HepG2 (cell line): ENCODE results near the gene DNAJB11. TPM values are rescaled to one million over a fixed set of nuclear protein-coding genes. Genes with fewer than 3 reads are reported as not detected.
A peak's percentile ranks its signal among the peaks of the same experiment; 100 is the strongest.

Experiments
- FOXK1 ChIP-seq: sonication (generic); formaldehyde crosslinking; IDR thresholded peaks from 2 replicates; pipeline ENCODE4 v1.4.0; 2020; ENCODE audit warnings: low read depth, missing genetic modification reagents, borderline replicate concordance
- FOXM1 ChIP-seq: sonication (generic); formaldehyde crosslinking; IDR thresholded peaks from 2 replicates; pipeline ENCODE4 v1.5.0; 2020; ENCODE audit warnings: missing genetic modification reagents
- HNF4G ChIP-seq, 2 experiments: sonication (generic) in 1 of 2; formaldehyde crosslinking in 1 of 2; IDR thresholded peaks; 2 replicates each; pipeline versions ENCODE4 v1.4.0 to v1.6.1; 2011 to 2020; ENCODE audit warnings: borderline replicate concordance in 2 of 2, low read depth in 2 of 2, mild to moderate bottlenecking in 2 of 2, low read length in 1 of 2, missing genetic modification reagents in 1 of 2, moderate library complexity in 1 of 2
- HNRNPK ChIP-seq: fragments of 200-400 bp; formaldehyde crosslinking; IDR thresholded peaks from 2 replicates; pipeline ENCODE4 v1.6.1; 2018; ENCODE audit warnings: low read length, low read depth, moderate library complexity, mild to moderate bottlenecking; ENCODE audit not compliant: poor library complexity, severe bottlenecking
- ZNF451 ChIP-seq: sonication (generic); formaldehyde crosslinking; IDR thresholded peaks from 2 replicates; pipeline ENCODE4 v1.5.0; 2020; ENCODE audit warnings: mild to moderate bottlenecking, missing genetic modification reagents
- ZNF484 ChIP-seq: sonication (generic); formaldehyde crosslinking; IDR thresholded peaks from 2 replicates; pipeline ENCODE4 v1.5.1; 2020; ENCODE audit warnings: mild to moderate bottlenecking, low read depth, missing genetic modification reagents, borderline replicate concordance
- ZNF572 ChIP-seq: sonication (generic); formaldehyde crosslinking; IDR thresholded peaks from 2 replicates; pipeline ENCODE4 v1.5.1; 2020; ENCODE audit warnings: mild to moderate bottlenecking, missing genetic modification reagents
- ZNF703 ChIP-seq: sonication (generic); formaldehyde crosslinking; IDR thresholded peaks from 2 replicates; pipeline ENCODE4 v1.5.1; 2020; ENCODE audit warnings: missing genetic modification reagents, mild to moderate bottlenecking, moderate library complexity, borderline replicate concordance
- ZNF816 ChIP-seq: sonication (generic); formaldehyde crosslinking; IDR thresholded peaks from 2 replicates; pipeline ENCODE4 v1.8.0; 2022; ENCODE audit warnings: missing genetic modification reagents, mild to moderate bottlenecking, borderline replicate concordance
- polyA plus RNA-seq, 8 experiments: library from polyadenylated mRNA; depleted of rRNA in 3 of 8; stranded (reverse) in 7 of 8; unstranded in 1 of 8; fragments of >200 nt; fragmentation: Illumina TruSeq in 4 of 8; extraction: Trizol in 4 of 8; gene quantifications; 2 replicates each; pipeline versions ENCODE4 v1.2.1 to v1.2.3, GENCODE V29; 2011 to 2016; ENCODE audit warnings: low read depth in 4 of 8, missing spikeins in 1 of 8, mixed read lengths in 1 of 8; ENCODE audit not compliant: insufficient read depth in 1 of 8
- total RNA-seq, 5 experiments: library from RNA; depleted of rRNA; stranded (reverse); fragments of >200 nt; fragmentation: Illumina TruSeq; extraction: Trizol; gene quantifications; 2 replicates each; pipeline ENCODE4 v1.2.3, GENCODE V29; 2016; ENCODE audit warnings: low read depth in 1 of 5
- TF ChIP-seq, protein P1 (sequence below): sonication (generic); formaldehyde crosslinking; IDR thresholded peaks from 2 replicates; pipeline ENCODE4 v1.4.0; 2020; ENCODE audit warnings: missing genetic modification reagents, borderline replicate concordance
- TF ChIP-seq, protein P2 (sequence below): sonication (generic); formaldehyde crosslinking; conservative IDR thresholded peaks from 2 replicates; pipeline ENCODE4 v1.8.0; 2022; ENCODE audit warnings: mild to moderate bottlenecking, moderate library complexity, missing genetic modification reagents
- TF ChIP-seq, protein P3 (sequence below): sonication (generic); formaldehyde crosslinking; conservative IDR thresholded peaks from 2 replicates; pipeline ENCODE4 v1.8.0; 2022; ENCODE audit warnings: missing genetic modification reagents
- TF ChIP-seq, protein P4 (sequence below): IDR thresholded peaks from 2 replicates; pipeline ENCODE4 v1.6.1; 2016
- TF ChIP-seq, protein P5 (sequence below): sonication (generic); formaldehyde crosslinking; IDR thresholded peaks from 2 replicates; pipeline ENCODE4 v1.8.1; 2023; ENCODE audit warnings: missing genetic modification reagents, inconsistent platforms, borderline replicate concordance
- TF ChIP-seq, protein P6 (sequence below): sonication (generic); formaldehyde crosslinking; IDR thresholded peaks from 2 replicates; pipeline ENCODE4 v1.8.1; 2022; ENCODE audit warnings: mild to moderate bottlenecking, missing genetic modification reagents

DNAJB11 gene
- total and polyA plus RNA-seq, 2 of the 13 experiments (the other 11 are each of a cell fraction or from before 2014, with no cell fraction given): 41.0 to 132 TPM

DNA sequence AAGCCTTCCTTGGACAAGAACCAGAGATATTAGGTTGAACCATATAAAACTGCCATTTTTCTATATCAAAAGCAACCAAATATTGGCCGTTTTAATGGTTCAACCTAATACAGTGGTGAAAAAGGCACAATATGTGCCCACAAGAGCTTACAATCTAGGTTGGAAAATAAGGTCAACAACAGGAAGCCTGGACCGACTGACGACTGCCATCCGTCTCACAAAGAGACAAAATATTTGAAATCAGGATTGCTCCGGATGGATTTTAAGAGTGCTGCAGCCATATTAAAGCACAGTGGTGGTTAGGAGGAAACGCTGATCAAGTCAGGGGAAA lies 43.7 kb downstream of the DNAJB11 start (continued):
- TF ChIP-seq, protein P1, sequence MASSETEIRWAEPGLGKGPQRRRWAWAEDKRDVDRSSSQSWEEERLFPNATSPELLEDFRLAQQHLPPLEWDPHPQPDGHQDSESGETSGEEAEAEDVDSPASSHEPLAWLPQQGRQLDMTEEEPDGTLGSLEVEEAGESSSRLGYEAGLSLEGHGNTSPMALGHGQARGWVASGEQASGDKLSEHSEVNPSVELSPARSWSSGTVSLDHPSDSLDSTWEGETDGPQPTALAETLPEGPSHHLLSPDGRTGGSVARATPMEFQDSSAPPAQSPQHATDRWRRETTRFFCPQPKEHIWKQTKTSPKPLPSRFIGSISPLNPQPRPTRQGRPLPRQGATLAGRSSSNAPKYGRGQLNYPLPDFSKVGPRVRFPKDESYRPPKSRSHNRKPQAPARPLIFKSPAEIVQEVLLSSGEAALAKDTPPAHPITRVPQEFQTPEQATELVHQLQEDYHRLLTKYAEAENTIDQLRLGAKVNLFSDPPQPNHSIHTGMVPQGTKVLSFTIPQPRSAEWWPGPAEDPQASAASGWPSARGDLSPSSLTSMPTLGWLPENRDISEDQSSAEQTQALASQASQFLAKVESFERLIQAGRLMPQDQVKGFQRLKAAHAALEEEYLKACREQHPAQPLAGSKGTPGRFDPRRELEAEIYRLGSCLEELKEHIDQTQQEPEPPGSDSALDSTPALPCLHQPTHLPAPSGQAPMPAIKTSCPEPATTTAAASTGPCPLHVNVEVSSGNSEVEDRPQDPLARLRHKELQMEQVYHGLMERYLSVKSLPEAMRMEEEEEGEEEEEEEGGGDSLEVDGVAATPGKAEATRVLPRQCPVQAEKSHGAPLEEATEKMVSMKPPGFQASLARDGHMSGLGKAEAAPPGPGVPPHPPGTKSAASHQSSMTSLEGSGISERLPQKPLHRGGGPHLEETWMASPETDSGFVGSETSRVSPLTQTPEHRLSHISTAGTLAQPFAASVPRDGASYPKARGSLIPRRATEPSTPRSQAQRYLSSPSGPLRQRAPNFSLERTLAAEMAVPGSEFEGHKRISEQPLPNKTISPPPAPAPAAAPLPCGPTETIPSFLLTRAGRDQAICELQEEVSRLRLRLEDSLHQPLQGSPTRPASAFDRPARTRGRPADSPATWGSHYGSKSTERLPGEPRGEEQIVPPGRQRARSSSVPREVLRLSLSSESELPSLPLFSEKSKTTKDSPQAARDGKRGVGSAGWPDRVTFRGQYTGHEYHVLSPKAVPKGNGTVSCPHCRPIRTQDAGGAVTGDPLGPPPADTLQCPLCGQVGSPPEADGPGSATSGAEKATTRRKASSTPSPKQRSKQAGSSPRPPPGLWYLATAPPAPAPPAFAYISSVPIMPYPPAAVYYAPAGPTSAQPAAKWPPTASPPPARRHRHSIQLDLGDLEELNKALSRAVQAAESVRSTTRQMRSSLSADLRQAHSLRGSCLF (CRISPR knock-in tag): 0 out of 2 replicates have a peak, but pooled peaks have one; percentile 40
- TF ChIP-seq, protein P2, sequence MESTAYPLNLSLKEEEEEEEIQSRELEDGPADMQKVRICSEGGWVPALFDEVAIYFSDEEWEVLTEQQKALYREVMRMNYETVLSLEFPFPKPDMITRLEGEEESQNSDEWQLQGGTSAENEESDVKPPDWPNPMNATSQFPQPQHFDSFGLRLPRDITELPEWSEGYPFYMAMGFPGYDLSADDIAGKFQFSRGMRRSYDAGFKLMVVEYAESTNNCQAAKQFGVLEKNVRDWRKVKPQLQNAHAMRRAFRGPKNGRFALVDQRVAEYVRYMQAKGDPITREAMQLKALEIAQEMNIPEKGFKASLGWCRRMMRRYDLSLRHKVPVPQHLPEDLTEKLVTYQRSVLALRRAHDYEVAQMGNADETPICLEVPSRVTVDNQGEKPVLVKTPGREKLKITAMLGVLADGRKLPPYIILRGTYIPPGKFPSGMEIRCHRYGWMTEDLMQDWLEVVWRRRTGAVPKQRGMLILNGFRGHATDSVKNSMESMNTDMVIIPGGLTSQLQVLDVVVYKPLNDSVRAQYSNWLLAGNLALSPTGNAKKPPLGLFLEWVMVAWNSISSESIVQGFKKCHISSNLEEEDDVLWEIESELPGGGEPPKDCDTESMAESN (CRISPR knock-in tag): no peak
- TF ChIP-seq ZNF572 (CRISPR knock-in tag) (no peak), FOXM1 (CRISPR knock-in tag) (no peak), ZNF816 (CRISPR knock-in tag) (no peak), HNF4G (IDR thresholded peaks at IDR 0.05; ENCODE audit: borderline replicate concordance, low read depth, low read length) (no peak), HNF4G (CRISPR knock-in tag; IDR thresholded peaks at IDR 0.05; ENCODE audit: borderline replicate concordance, low read depth) (no peak), ZNF703 (CRISPR knock-in tag) (0 out of 2 replicates have a peak, but pooled peaks have one; percentile 31), ZNF451 (CRISPR knock-in tag) (no peak; the same call in 1 of the 2 replicates), HNRNPK (no peak), ZNF484 (CRISPR knock-in tag) (no peak), FOXK1 (CRISPR knock-in tag) (no peak)
- TF ChIP-seq, protein P3, sequence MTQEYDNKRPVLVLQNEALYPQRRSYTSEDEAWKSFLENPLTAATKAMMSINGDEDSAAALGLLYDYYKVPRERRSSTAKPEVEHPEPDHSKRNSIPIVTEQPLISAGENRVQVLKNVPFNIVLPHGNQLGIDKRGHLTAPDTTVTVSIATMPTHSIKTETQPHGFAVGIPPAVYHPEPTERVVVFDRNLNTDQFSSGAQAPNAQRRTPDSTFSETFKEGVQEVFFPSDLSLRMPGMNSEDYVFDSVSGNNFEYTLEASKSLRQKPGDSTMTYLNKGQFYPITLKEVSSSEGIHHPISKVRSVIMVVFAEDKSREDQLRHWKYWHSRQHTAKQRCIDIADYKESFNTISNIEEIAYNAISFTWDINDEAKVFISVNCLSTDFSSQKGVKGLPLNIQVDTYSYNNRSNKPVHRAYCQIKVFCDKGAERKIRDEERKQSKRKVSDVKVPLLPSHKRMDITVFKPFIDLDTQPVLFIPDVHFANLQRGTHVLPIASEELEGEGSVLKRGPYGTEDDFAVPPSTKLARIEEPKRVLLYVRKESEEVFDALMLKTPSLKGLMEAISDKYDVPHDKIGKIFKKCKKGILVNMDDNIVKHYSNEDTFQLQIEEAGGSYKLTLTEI (CRISPR knock-in tag): no peak
- TF ChIP-seq, protein P4, sequence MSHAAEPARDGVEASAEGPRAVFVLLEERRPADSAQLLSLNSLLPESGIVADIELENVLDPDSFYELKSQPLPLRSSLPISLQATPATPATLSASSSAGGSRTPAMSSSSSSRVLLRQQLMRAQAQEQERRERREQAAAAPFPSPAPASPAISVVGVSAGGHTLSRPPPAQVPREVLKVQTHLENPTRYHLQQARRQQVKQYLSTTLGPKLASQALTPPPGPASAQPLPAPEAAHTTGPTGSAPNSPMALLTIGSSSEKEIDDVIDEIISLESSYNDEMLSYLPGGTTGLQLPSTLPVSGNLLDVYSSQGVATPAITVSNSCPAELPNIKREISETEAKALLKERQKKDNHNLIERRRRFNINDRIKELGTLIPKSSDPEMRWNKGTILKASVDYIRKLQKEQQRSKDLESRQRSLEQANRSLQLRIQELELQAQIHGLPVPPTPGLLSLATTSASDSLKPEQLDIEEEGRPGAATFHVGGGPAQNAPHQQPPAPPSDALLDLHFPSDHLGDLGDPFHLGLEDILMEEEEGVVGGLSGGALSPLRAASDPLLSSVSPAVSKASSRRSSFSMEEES (CRISPR knock-in tag): peak; percentile 41; the same call in 1 of the 2 replicates
- TF ChIP-seq, protein P5, sequence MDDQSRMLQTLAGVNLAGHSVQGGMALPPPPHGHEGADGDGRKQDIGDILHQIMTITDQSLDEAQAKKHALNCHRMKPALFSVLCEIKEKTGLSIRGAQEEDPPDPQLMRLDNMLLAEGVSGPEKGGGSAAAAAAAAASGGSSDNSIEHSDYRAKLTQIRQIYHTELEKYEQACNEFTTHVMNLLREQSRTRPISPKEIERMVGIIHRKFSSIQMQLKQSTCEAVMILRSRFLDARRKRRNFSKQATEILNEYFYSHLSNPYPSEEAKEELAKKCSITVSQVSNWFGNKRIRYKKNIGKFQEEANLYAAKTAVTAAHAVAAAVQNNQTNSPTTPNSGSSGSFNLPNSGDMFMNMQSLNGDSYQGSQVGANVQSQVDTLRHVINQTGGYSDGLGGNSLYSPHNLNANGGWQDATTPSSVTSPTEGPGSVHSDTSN: no peak
- TF ChIP-seq, protein P6, sequence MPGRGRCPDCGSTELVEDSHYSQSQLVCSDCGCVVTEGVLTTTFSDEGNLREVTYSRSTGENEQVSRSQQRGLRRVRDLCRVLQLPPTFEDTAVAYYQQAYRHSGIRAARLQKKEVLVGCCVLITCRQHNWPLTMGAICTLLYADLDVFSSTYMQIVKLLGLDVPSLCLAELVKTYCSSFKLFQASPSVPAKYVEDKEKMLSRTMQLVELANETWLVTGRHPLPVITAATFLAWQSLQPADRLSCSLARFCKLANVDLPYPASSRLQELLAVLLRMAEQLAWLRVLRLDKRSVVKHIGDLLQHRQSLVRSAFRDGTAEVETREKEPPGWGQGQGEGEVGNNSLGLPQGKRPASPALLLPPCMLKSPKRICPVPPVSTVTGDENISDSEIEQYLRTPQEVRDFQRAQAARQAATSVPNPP (CRISPR knock-in tag): no peak; the same call in 1 of the 2 replicates
